ENCODE data around the gene CREB3L2. TPM values are rescaled to one million over a fixed set of nuclear protein-coding genes. Genes with fewer than 3 reads are reported as not detected.

The CREB3L2 gene
- polyA plus RNA-seq, 1 donor: 32.3 TPM

GRCh38 chr7:137869260-137869659 lies 132.6 kb downstream of the CREB3L2 start:
- no peak for DNase-seq

- DNase-seq: no peak
Measured at GRCh38 chr7:137867289-137867688, 134.6 kb downstream of the CREB3L2 start.

GRCh38 chr7:137865764-137866163 lies 136.1 kb downstream of the CREB3L2 start:
- DNase-seq: no peak

GRCh38 chr7:137862964-137863363 lies 138.9 kb downstream of the CREB3L2 start:
- DNase-seq: no peak

- DNase-seq: no peak
Measured at GRCh38 chr7:137862358-137862757, 139.5 kb downstream of the CREB3L2 start.

GRCh38 chr7:137860542-137860941 lies 141.3 kb downstream of the CREB3L2 start:
- no peak for DNase-seq

GRCh38 chr7:137853053-137853452 lies 148.8 kb downstream of the CREB3L2 start:
- DNase-seq: no peak

- no peak for DNase-seq
Measured at GRCh38 chr7:137852108-137852507, 149.8 kb downstream of the CREB3L2 start.

GRCh38 chr7:137850972-137851945 lies 150.6 kb downstream of the CREB3L2 start:
- DNase-seq: no peak

- no peak for DNase-seq
Measured at GRCh38 chr7:137850571-137850970, 151.3 kb downstream of the CREB3L2 start.

- DNase-seq: no peak
Measured at GRCh38 chr7:137848095-137848494, 153.8 kb downstream of the CREB3L2 start.

GRCh38 chr7:137847568-137848050 lies 154.3 kb downstream of the CREB3L2 start:
- DNase-seq: no peak

GRCh38 chr7:137846827-137847567 lies 154.9 kb downstream of the CREB3L2 start, which contains the start of gene DGKI:
Gene DGKI (minus strand): TSS chr7:137846974.
- no peak for DNase-seq

GRCh38 chr7:137846549-137846826 lies 155.4 kb downstream of the CREB3L2 start:
- no peak for DNase-seq

- DNase-seq: no peak
Measured at GRCh38 chr7:137844677-137845425, 157.0 kb downstream of the CREB3L2 start.

GRCh38 chr7:137839903-137840779 lies 161.7 kb downstream of the CREB3L2 start:
- no peak for DNase-seq

GRCh38 chr7:137838706-137839315 lies 163.1 kb downstream of the CREB3L2 start:
- DNase-seq: no peak

- DNase-seq: peak; percentile 29
Measured at GRCh38 chr7:137836541-137836940, 165.3 kb downstream of the CREB3L2 start.

- no peak for DNase-seq
Measured at GRCh38 chr7:137836113-137836509, 165.8 kb downstream of the CREB3L2 start.

GRCh38 chr7:137835486-137836112 lies 166.3 kb downstream of the CREB3L2 start:
- DNase-seq: no peak

GRCh38 chr7:137834552-137834951 lies 167.3 kb downstream of the CREB3L2 start:
- DNase-seq: no peak
